ENCODE results near the gene SSC4D.
"Not testable (repeated sequence)": the region's sequence is repeated elsewhere in the genome, so short reads cannot be mapped to it uniquely, and the experiment has no call there.

Gene SSC4D

GRCh38 chr7:76403780-76404494 is 5.6 kb downstream of the SSC4D start:
- H3K9me3 Mint-ChIP-seq, result no peaks in the 10 kb centered on the region
- H3K27me3 Mint-ChIP-seq, result no peaks in the 10 kb centered on the region
- H3K4me1 Mint-ChIP-seq, result peaks cover 6% of the 10 kb centered on the region
- DNase-seq (ENCODE audit: low spot score in 2 of 2), result no peak
- no peak overlapping the region for H3K4me3 Mint-ChIP-seq
- peak; percentile 67 for ATAC-seq (ENCODE audit: low read depth)
- peak overlapping the region; percentile 32 for H3K27ac Mint-ChIP-seq
- no peaks in the 10 kb centered on the region for H3K36me3 Mint-ChIP-seq

GRCh38 chr7:76403097-76403496 is 6.4 kb downstream of the SSC4D start:
- not testable (repeated sequence) for ATAC-seq (ENCODE audit: low read depth); H3K4me1 Mint-ChIP-seq; H3K27ac Mint-ChIP-seq; H3K4me3 Mint-ChIP-seq; H3K9me3 Mint-ChIP-seq; H3K36me3 Mint-ChIP-seq; DNase-seq (ENCODE audit: low spot score in 2 of 2); H3K27me3 Mint-ChIP-seq

- H3K9me3 Mint-ChIP-seq, result no peaks in the 10 kb centered on the region
- no peak overlapping the region for H3K27ac Mint-ChIP-seq
- H3K4me3 Mint-ChIP-seq, result no peak overlapping the region
- no peaks in the 10 kb centered on the region for H3K36me3 Mint-ChIP-seq
- no peak for DNase-seq (ENCODE audit: low spot score in 2 of 2)
- no peaks in the 10 kb centered on the region for H3K27me3 Mint-ChIP-seq
- no peak for ATAC-seq (ENCODE audit: low read depth)
- peaks cover 13% of the 10 kb centered on the region for H3K4me1 Mint-ChIP-seq
Measured at GRCh38 chr7:76400248-76400647, 9.2 kb downstream of the SSC4D start.

GRCh38 chr7:76397409-76398183 is 11.9 kb downstream of the SSC4D start:
- Mint-ChIP-seq H3K27ac (no peak overlapping the region), H3K4me1 (peaks cover 11% of the 10 kb centered on the region), H3K4me3 (peak overlapping the region; percentile 86), H3K9me3 (no peaks in the 10 kb centered on the region), H3K36me3 (no peaks in the 10 kb centered on the region), H3K27me3 (no peaks in the 10 kb centered on the region)
- ATAC-seq (ENCODE audit: low read depth) (peak; percentile 50), DNase-seq (ENCODE audit: low spot score in 2 of 2) (peak; percentile 60 to 61)

- ATAC-seq (ENCODE audit: low read depth) (no peak), DNase-seq (ENCODE audit: low spot score in 2 of 2) (no peak)
- H3K27ac Mint-ChIP-seq, result no peak overlapping the region
- no peaks in the 10 kb centered on the region for H3K36me3 Mint-ChIP-seq
- H3K4me1 Mint-ChIP-seq, result peaks cover 11% of the 10 kb centered on the region
- no peaks in the 10 kb centered on the region for H3K9me3 Mint-ChIP-seq
- no peaks in the 10 kb centered on the region for H3K27me3 Mint-ChIP-seq
- H3K4me3 Mint-ChIP-seq, result peak overlapping the region; percentile 86
Measured at GRCh38 chr7:76396864-76397263, 12.6 kb downstream of the SSC4D start.

- Mint-ChIP-seq H3K36me3 (no peaks in the 10 kb centered on the region), H3K9me3 (no peaks in the 10 kb centered on the region), H3K27ac (no peak overlapping the region), H3K27me3 (no peaks in the 10 kb centered on the region), H3K4me1 (peaks cover 11% of the 10 kb centered on the region), H3K4me3 (no peak overlapping the region)
- DNase-seq (ENCODE audit: low spot score in 2 of 2) (no peak), ATAC-seq (ENCODE audit: low read depth) (no peak)
Measured at GRCh38 chr7:76395965-76396726, 13.4 kb downstream of the SSC4D start.

- not testable (repeated sequence) for DNase-seq (ENCODE audit: low spot score in 2 of 2); H3K27ac Mint-ChIP-seq
Measured at GRCh38 chr7:76395605-76395964, 13.9 kb downstream of the SSC4D start.

GRCh38 chr7:76394957-76395356 is 14.5 kb downstream of the SSC4D start:
- Mint-ChIP-seq H3K27ac (no peak overlapping the region), H3K9me3 (no peaks in the 10 kb centered on the region), H3K36me3 (no peaks in the 10 kb centered on the region), H3K27me3 (no peaks in the 10 kb centered on the region), H3K4me3 (peak overlapping the region; percentile 24), H3K4me1 (peaks cover 11% of the 10 kb centered on the region)
- no peak for DNase-seq (ENCODE audit: low spot score in 2 of 2)
- ATAC-seq (ENCODE audit: low read depth), result no peak

More at GRCh38 chr7:76395605-76395964, 13.9 kb downstream of the SSC4D start:
- H3K27me3 Mint-ChIP-seq; ATAC-seq (ENCODE audit: low read depth); H3K9me3 Mint-ChIP-seq; H3K36me3 Mint-ChIP-seq; H3K4me3 Mint-ChIP-seq: not testable (repeated sequence)
- peaks cover 11% of the 10 kb centered on the region for H3K4me1 Mint-ChIP-seq

GRCh38 chr7:76393116-76394031 is 16.1 kb downstream of the SSC4D start:
- no peaks in the 10 kb centered on the region for H3K36me3 Mint-ChIP-seq
- no peaks in the 10 kb centered on the region for H3K9me3 Mint-ChIP-seq
- H3K27ac Mint-ChIP-seq, result peak overlapping the region; percentile 88
- peak; percentile 84 for ATAC-seq (ENCODE audit: low read depth)
- no peaks in the 10 kb centered on the region for H3K27me3 Mint-ChIP-seq
- peak overlapping the region; percentile 86 for H3K4me3 Mint-ChIP-seq
- H3K4me1 Mint-ChIP-seq, result peaks cover 9% of the 10 kb centered on the region
- peak; percentile 83 to 89 for DNase-seq (ENCODE audit: low spot score in 2 of 2)

GRCh38 chr7:76392531-76393115 is 16.9 kb downstream of the SSC4D start:
- Mint-ChIP-seq H3K4me1 (peaks cover 5% of the 10 kb centered on the region), H3K27me3 (no peaks in the 10 kb centered on the region), H3K27ac (peak overlapping the region; percentile 88), H3K9me3 (no peaks in the 10 kb centered on the region), H3K36me3 (no peaks in the 10 kb centered on the region), H3K4me3 (peak overlapping the region; percentile 86)
- peak; percentile 42 for ATAC-seq (ENCODE audit: low read depth)
- DNase-seq (ENCODE audit: low spot score in 2 of 2), result no peak

- H3K27me3 Mint-ChIP-seq, result no peaks in the 10 kb centered on the region
- H3K4me3 Mint-ChIP-seq, result no peak overlapping the region
Measured at GRCh38 chr7:76390092-76390491, 19.4 kb downstream of the SSC4D start.

GRCh38 chr7:76387789-76388188 is 21.7 kb downstream of the SSC4D start:
- not testable (repeated sequence) for H3K4me3 Mint-ChIP-seq, H3K27ac Mint-ChIP-seq

More at GRCh38 chr7:76390092-76390491, 19.4 kb downstream of the SSC4D start:
- ATAC-seq (ENCODE audit: low read depth) (no peak), DNase-seq (ENCODE audit: low spot score in 2 of 2) (no peak)
- peaks cover 5% of the 10 kb centered on the region for H3K4me1 Mint-ChIP-seq
- no peak overlapping the region for H3K27ac Mint-ChIP-seq
- H3K36me3 Mint-ChIP-seq, result no peaks in the 10 kb centered on the region
- H3K9me3 Mint-ChIP-seq, result no peaks in the 10 kb centered on the region

GRCh38 chr7:76386691-76387260 is 22.7 kb downstream of the SSC4D start:
- no peaks in the 10 kb centered on the region for H3K36me3 Mint-ChIP-seq
- no peak overlapping the region for H3K27ac Mint-ChIP-seq
- DNase-seq (ENCODE audit: low spot score in 2 of 2) (no peak), ATAC-seq (ENCODE audit: low read depth) (no peak)
- H3K9me3 Mint-ChIP-seq, result no peaks in the 10 kb centered on the region
- no peak overlapping the region for H3K4me3 Mint-ChIP-seq
- no peaks in the 10 kb centered on the region for H3K4me1 Mint-ChIP-seq
- no peaks in the 10 kb centered on the region for H3K27me3 Mint-ChIP-seq

More at GRCh38 chr7:76387789-76388188, 21.7 kb downstream of the SSC4D start:
- not testable (repeated sequence) for H3K9me3 Mint-ChIP-seq; DNase-seq (ENCODE audit: low spot score in 2 of 2); H3K36me3 Mint-ChIP-seq; H3K4me1 Mint-ChIP-seq; ATAC-seq (ENCODE audit: low read depth); H3K27me3 Mint-ChIP-seq
